Measurements from ENCODE around the gene ARHGEF28. TPM values are rescaled to one million over a fixed set of nuclear protein-coding genes. Genes with fewer than 3 reads are reported as not detected.

The ARHGEF28 gene
- total and polyA plus RNA-seq, 2 donors, result 7.3 to 7.4 TPM

DNA sequence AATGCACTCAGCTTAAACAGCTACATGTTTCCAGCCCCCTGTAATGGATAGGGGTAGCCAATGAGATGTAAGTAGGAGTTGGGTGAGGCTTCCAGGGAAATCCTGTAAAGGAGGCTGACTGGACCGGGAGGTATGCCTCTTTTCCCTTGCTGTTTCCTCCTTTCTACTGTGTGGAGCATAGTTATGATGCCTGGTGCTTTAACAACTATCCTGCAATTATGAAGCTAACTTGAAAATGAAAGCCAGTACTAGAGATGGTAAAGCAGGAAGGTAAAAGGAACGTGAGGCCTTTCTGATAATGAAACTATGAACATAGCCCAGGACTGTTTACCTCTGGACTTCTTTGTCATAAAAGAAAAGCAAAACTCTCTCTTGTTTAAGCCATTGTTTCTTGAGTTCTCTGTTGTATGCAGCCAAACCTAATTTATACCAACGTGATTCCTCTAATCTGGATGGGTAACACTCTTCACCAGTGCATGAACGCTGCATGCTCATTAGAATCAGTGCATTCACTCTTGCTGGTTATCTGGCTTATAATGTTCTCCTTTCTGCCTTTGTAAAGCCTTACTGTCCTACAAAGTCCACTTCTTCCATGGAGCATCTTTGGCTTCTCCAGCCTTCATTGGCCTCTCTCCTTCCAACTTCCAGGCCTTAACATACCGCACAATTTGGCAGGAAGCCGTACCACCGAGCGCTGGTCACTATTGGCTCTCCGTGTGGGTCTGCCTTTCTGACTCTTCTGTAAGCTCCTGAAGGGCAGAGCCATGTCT, 8.3 kb upstream of the ARHGEF28 start:
- Histone ChIP-seq H3K9me3 (ENCODE audit: control insufficient read depth in 2 of 2, insufficient read depth in 1 of 2, low read length in 1 of 2) (no peaks in the 10 kb centered on the region), H3K27me3 (ENCODE audit: control insufficient read depth in 2 of 2, insufficient read depth in 1 of 2, low read length in 1 of 2) (peaks cover 0 to 5% of the 10 kb centered on the region in 2 donors), H3K4me1 (ENCODE audit: control insufficient read depth in 2 of 2, insufficient read depth in 2 of 2, low read length in 2 of 2) (no peaks in the 10 kb centered on the region), H3K27ac (ENCODE audit: low read depth in 1 of 2, low read length in 1 of 2) (peak overlapping the region in 1 of 2 donors; percentile 28), H3K36me3 (ENCODE audit: control insufficient read depth in 2 of 2, insufficient read depth in 2 of 2, low read length in 1 of 2) (no peaks in the 10 kb centered on the region), H3K4me3 (ENCODE audit: low read length in 2 of 2) (no peak overlapping the region)
- WGBS, result 81% methylated on average over 9 of the region's 9 CpGs
- DNase-seq (ENCODE audit: low read depth in 6 of 9, low spot score in 9 of 9), result no peak

DNA sequence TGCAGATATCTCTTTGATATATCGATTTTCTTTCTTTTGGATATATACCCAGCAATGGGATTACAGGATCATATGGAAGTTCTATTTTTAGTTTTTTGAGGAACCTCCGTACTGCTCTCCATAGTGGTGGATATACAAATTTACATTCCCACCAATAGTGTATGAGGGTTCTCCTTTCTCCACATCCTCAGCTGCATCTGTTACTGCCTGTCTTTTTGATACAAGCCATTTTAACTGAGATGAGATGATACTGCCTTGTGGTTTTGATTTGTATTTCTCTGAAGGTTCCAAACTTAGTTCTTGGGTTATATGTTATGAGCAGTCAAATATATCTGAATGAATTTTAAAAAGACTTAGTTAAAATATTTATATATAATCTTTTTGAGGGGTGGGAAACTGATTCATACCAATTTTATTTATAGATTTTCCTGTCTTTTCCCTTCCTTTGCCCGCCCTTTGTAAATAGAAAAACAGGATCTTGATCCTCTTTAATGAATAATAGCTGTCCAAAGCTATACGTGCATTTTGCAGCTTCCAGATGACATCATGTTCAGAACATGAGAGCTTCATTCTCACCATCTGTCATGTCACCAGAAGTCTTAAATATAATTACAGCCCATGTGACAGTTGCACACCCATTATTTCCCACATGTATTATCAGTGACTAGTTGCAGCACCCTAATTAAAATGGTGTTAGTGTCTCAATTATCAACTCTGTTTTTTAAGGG, 6.2 kb upstream of the ARHGEF28 start:
- Histone ChIP-seq H3K4me1 (ENCODE audit: control insufficient read depth in 2 of 2, insufficient read depth in 2 of 2, low read length in 2 of 2) (no peaks in the 10 kb centered on the region), H3K4me3 (ENCODE audit: low read length in 2 of 2) (no peak overlapping the region), H3K27me3 (ENCODE audit: control insufficient read depth in 2 of 2, insufficient read depth in 1 of 2, low read length in 1 of 2) (peaks cover 0 to 16% of the 10 kb centered on the region in 2 donors), H3K9me3 (ENCODE audit: control insufficient read depth in 2 of 2, insufficient read depth in 1 of 2, low read length in 1 of 2) (no peaks in the 10 kb centered on the region), H3K27ac (ENCODE audit: low read depth in 1 of 2, low read length in 1 of 2) (no peak overlapping the region), H3K36me3 (ENCODE audit: control insufficient read depth in 2 of 2, insufficient read depth in 2 of 2, low read length in 1 of 2) (no peaks in the 10 kb centered on the region)
- no peak for DNase-seq (ENCODE audit: low read depth in 6 of 9, low spot score in 9 of 9)
- 92% methylated on average over 4 of the region's 4 CpGs for WGBS

DNA sequence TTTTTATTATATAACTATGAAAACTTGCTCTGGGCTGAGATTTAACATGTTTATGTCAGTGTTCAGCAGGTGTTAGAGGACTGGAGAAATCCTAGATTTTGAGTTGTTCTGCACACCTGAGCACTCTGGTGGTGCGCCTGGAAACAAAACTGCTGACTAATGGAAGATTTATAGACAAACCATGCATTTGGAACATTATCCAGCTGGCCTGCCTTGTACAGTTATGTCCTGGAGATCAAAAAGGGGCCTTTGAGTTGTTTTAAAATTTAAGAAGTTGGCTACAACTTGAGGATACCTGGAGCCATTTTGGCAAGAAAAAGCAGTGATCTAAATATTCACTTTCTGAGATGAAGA, 5.7 kb upstream of the ARHGEF28 start:
- 85% methylated on average over 1 of the region's 1 CpG for WGBS
- no peak for DNase-seq (ENCODE audit: low read depth in 6 of 9, low spot score in 9 of 9)
- H3K36me3 ChIP-seq (ENCODE audit: control insufficient read depth in 2 of 2, insufficient read depth in 2 of 2, low read length in 1 of 2), result no peaks in the 10 kb centered on the region
- H3K4me3 ChIP-seq (ENCODE audit: low read length in 2 of 2), result no peak overlapping the region
- no peaks in the 10 kb centered on the region for H3K9me3 ChIP-seq (ENCODE audit: control insufficient read depth in 2 of 2, insufficient read depth in 1 of 2, low read length in 1 of 2)
- peaks cover 4 to 22% of the 10 kb centered on the region in 2 donors for H3K27me3 ChIP-seq (ENCODE audit: control insufficient read depth in 2 of 2, insufficient read depth in 1 of 2, low read length in 1 of 2)
- H3K4me1 ChIP-seq (ENCODE audit: control insufficient read depth in 2 of 2, insufficient read depth in 2 of 2, low read length in 2 of 2), result no peaks in the 10 kb centered on the region
- H3K27ac ChIP-seq (ENCODE audit: low read depth in 1 of 2, low read length in 1 of 2), result no peak overlapping the region

DNA sequence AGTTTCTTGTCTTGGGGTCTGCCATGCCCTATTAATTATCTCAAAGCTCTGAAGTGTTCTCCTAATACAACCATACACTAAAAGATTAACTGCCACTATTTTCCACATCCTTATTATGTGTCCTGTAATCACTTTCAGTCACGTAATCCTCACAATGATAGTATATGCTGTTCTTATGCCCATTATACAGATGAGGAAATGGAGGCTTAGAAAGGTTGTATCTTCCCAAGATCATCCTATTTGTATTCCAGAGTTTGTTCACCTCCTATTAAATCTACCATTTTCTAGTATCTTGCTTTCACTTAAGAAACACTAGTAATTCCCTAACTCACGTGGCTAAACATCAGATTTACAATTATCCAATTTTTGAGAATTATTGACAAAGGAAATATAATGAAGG, 2.9 kb upstream of the ARHGEF28 start:
- H3K4me1 ChIP-seq (ENCODE audit: control insufficient read depth in 2 of 2, insufficient read depth in 2 of 2, low read length in 2 of 2), result peaks cover 0 to 4% of the 10 kb centered on the region in 2 donors
- no peak overlapping the region for H3K27ac ChIP-seq (ENCODE audit: low read depth in 1 of 2, low read length in 1 of 2)
- no peaks in the 10 kb centered on the region for H3K36me3 ChIP-seq (ENCODE audit: control insufficient read depth in 2 of 2, insufficient read depth in 2 of 2, low read length in 1 of 2)
- no peaks in the 10 kb centered on the region for H3K9me3 ChIP-seq (ENCODE audit: control insufficient read depth in 2 of 2, insufficient read depth in 1 of 2, low read length in 1 of 2)
- no peak for DNase-seq (ENCODE audit: low read depth in 6 of 9, low spot score in 9 of 9)
- no peak overlapping the region for H3K4me3 ChIP-seq (ENCODE audit: low read length in 2 of 2)
- peaks cover 29 to 48% of the 10 kb centered on the region in 2 donors for H3K27me3 ChIP-seq (ENCODE audit: control insufficient read depth in 2 of 2, insufficient read depth in 1 of 2, low read length in 1 of 2)
- 96% methylated on average over 2 of the region's 2 CpGs for WGBS

DNA sequence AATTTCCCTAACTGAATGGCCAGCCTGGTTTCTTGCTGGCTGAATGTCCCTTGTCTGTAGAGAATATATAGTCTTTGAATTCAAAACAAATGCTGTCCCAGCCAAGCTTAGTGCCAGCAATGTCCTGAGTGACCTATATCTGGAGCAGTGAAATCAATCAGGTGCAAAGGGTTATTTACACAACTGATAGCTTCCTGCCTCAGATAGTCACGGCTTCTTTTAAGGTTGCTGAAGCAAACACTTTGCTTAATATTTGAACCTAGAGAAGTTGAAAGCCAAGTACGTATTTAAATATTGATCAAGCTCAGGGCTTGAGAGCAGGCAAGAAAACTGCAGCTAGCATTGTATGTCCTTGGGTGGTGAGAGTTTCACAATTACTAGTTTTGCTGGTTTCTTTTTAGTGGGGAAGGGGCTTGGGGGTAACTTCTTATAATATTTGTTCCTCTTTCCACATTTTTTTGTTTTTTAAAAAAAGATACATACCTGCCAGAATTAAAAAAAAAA, 2.0 kb upstream of the ARHGEF28 start:
- no peak for DNase-seq (ENCODE audit: low read depth in 6 of 9, low spot score in 9 of 9)
- H3K4me3 ChIP-seq (ENCODE audit: low read length in 2 of 2), result no peak overlapping the region
- no peak overlapping the region for H3K27ac ChIP-seq (ENCODE audit: low read depth in 1 of 2, low read length in 1 of 2)
- H3K9me3 ChIP-seq (ENCODE audit: control insufficient read depth in 2 of 2, insufficient read depth in 1 of 2, low read length in 1 of 2), result no peaks in the 10 kb centered on the region
- H3K27me3 ChIP-seq (ENCODE audit: control insufficient read depth in 2 of 2, insufficient read depth in 1 of 2, low read length in 1 of 2), result peaks cover 31 to 57% of the 10 kb centered on the region in 2 donors
- H3K4me1 ChIP-seq (ENCODE audit: control insufficient read depth in 2 of 2, insufficient read depth in 2 of 2, low read length in 2 of 2), result peaks cover 0 to 4% of the 10 kb centered on the region in 2 donors
- no peaks in the 10 kb centered on the region for H3K36me3 ChIP-seq (ENCODE audit: control insufficient read depth in 2 of 2, insufficient read depth in 2 of 2, low read length in 1 of 2)
- WGBS, result 95% methylated on average over 2 of the region's 2 CpGs

DNA sequence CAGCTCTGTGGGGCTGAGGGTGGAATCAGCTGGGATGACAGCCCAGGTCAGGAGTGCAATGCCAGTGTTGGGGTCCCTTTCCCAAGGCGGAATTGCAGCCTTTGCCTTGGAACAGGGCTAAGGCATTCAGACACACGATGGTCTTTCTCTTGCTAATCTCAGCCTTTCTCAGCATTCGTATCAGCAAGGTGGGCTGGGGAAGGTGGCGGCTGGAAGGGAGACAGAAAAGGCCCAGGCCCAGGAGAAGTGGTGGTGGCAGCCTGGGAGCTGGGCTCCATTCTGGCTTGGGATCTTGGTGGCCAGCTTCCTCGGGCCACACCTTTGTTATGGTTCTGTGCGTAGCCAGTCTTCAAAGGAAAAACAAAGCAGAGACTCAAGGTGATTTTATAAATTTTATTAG, 1.1 kb upstream of the ARHGEF28 start:
- no peak for DNase-seq (ENCODE audit: low read depth in 6 of 9, low spot score in 9 of 9)
- Histone ChIP-seq H3K9me3 (ENCODE audit: control insufficient read depth in 2 of 2, insufficient read depth in 1 of 2, low read length in 1 of 2) (no peaks in the 10 kb centered on the region), H3K27me3 (ENCODE audit: control insufficient read depth in 2 of 2, insufficient read depth in 1 of 2, low read length in 1 of 2) (peaks cover 31 to 62% of the 10 kb centered on the region in 2 donors), H3K4me3 (ENCODE audit: low read length in 2 of 2) (no peak overlapping the region), H3K27ac (ENCODE audit: low read depth in 1 of 2, low read length in 1 of 2) (no peak overlapping the region), H3K36me3 (ENCODE audit: control insufficient read depth in 2 of 2, insufficient read depth in 2 of 2, low read length in 1 of 2) (no peaks in the 10 kb centered on the region), H3K4me1 (ENCODE audit: control insufficient read depth in 2 of 2, insufficient read depth in 2 of 2, low read length in 2 of 2) (peaks cover 0 to 4% of the 10 kb centered on the region in 2 donors)
- 95% methylated on average over 6 of the region's 6 CpGs for WGBS

DNA sequence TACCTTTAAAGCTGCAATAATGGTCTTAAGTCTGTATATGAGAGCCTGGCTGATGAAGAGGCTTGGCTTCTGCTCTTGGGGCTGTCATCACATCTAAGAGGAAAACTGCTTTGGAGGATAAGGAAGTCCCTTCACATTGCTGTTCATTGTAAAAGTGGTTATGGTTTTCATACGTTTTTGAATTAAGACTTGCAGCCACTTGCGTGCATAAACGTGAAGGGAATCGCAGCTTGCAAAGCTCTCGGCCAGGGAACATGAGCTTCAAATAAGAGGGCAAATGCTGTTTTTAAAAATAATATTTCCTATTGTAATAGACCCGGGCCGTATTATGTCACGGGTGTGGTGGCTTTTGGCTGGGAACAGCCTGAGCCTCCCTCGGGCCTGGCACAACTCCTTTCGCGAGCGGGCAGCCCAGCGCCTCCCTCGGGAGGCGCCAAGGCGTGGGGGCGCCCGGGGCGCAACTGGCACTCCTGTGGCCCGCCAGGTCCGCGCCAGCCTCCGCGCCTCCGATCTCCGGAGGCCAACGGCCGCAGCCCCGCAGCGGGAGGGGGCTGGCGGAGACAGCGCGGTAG, 538 bp upstream of the ARHGEF28 start:
- H3K4me3 ChIP-seq (ENCODE audit: low read length in 2 of 2), result peak overlapping the region in 1 of 2 donors; percentile 49
- peaks cover 31 to 67% of the 10 kb centered on the region in 2 donors for H3K27me3 ChIP-seq (ENCODE audit: control insufficient read depth in 2 of 2, insufficient read depth in 1 of 2, low read length in 1 of 2)
- H3K27ac ChIP-seq (ENCODE audit: low read depth in 1 of 2, low read length in 1 of 2), result peak overlapping the region in 1 of 2 donors; percentile 18
- H3K36me3 ChIP-seq (ENCODE audit: control insufficient read depth in 2 of 2, insufficient read depth in 2 of 2, low read length in 1 of 2), result no peaks in the 10 kb centered on the region
- H3K4me1 ChIP-seq (ENCODE audit: control insufficient read depth in 2 of 2, insufficient read depth in 2 of 2, low read length in 2 of 2), result peaks cover 0 to 4% of the 10 kb centered on the region in 2 donors
- WGBS, result 2% methylated on average over 33 of the region's 33 CpGs
- H3K9me3 ChIP-seq (ENCODE audit: control insufficient read depth in 2 of 2, insufficient read depth in 1 of 2, low read length in 1 of 2), result no peaks in the 10 kb centered on the region
- DNase-seq (ENCODE audit: low read depth in 6 of 9, low spot score in 9 of 9), result no peak

DNA sequence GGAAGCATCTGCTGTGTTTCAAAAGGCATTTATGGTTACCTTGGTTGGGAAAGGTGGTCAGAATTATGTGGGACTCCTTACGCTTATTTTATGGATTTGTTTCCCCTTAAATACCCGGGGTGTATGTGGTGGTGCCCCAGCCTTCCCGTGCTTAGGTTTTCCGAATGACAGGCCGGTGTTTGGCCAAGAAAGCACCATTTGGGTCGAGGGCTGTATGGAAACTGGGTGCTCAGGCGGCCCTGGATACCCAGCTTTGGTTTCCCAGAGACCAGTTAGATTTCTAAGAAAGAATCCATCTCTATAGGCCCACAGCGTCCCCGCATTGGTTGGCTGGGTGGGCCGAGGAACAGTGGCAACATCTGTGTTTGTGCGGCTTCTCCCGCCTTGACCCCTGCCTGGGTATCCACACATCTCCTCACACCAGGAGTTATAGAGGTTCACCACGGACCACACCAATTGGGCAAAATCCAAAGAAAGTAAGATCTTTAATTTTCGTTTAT, 868 bp downstream of the ARHGEF28 start:
- Histone ChIP-seq H3K4me3 (ENCODE audit: low read length in 2 of 2) (peak overlapping the region in 1 of 2 donors; percentile 49), H3K9me3 (ENCODE audit: control insufficient read depth in 2 of 2, insufficient read depth in 1 of 2, low read length in 1 of 2) (no peaks in the 10 kb centered on the region), H3K4me1 (ENCODE audit: control insufficient read depth in 2 of 2, insufficient read depth in 2 of 2, low read length in 2 of 2) (peaks cover 0 to 4% of the 10 kb centered on the region in 2 donors), H3K27ac (ENCODE audit: low read depth in 1 of 2, low read length in 1 of 2) (no peak overlapping the region), H3K27me3 (ENCODE audit: control insufficient read depth in 2 of 2, insufficient read depth in 1 of 2, low read length in 1 of 2) (peaks cover 31 to 67% of the 10 kb centered on the region in 2 donors), H3K36me3 (ENCODE audit: control insufficient read depth in 2 of 2, insufficient read depth in 2 of 2, low read length in 1 of 2) (no peaks in the 10 kb centered on the region)
- DNase-seq (ENCODE audit: low read depth in 6 of 9, low spot score in 9 of 9), result no peak
- WGBS, result 86% methylated on average over 14 of the region's 14 CpGs

DNA sequence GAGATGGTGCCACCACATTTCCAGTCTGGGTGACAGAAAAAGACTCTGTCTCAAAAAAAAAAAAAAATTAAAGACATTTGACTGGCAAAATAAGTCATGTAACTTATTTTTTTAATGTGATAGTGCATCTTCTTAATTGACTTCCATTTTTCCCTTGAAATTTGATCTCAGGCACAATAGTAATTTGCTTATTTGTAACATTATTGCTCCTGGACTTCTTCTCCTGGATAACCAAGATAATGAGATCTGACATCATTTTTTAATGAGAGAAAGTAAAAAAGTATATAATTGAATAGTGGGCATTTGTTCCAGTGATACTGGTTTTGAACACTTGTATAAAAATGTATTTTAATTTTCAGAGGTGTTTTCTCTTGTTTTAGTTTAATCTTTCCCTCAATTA, 3.5 kb downstream of the ARHGEF28 start:
- H3K4me1 ChIP-seq (ENCODE audit: control insufficient read depth in 2 of 2, insufficient read depth in 2 of 2, low read length in 2 of 2), result peaks cover 0 to 4% of the 10 kb centered on the region in 2 donors
- H3K9me3 ChIP-seq (ENCODE audit: control insufficient read depth in 2 of 2, insufficient read depth in 1 of 2, low read length in 1 of 2), result no peaks in the 10 kb centered on the region
- H3K27ac ChIP-seq (ENCODE audit: low read depth in 1 of 2, low read length in 1 of 2), result no peak overlapping the region
- H3K27me3 ChIP-seq (ENCODE audit: control insufficient read depth in 2 of 2, insufficient read depth in 1 of 2, low read length in 1 of 2), result peaks cover 31 to 55% of the 10 kb centered on the region in 2 donors
- DNase-seq (ENCODE audit: low read depth in 6 of 9, low spot score in 9 of 9), result no peak
- no peaks in the 10 kb centered on the region for H3K36me3 ChIP-seq (ENCODE audit: control insufficient read depth in 2 of 2, insufficient read depth in 2 of 2, low read length in 1 of 2)
- H3K4me3 ChIP-seq (ENCODE audit: low read length in 2 of 2), result no peak overlapping the region
